Neural crest cell (in vitro differentiated cells): Measurements from ENCODE around the gene NHLH2. TPM values are rescaled to one million over a fixed set of nuclear protein-coding genes. Genes with fewer than 3 reads are reported as not detected.

Experiments
- DNase-seq: peaks from one replicate; pipeline ENCODE4 v3.0.0; 2021; ENCODE audit warnings: low read depth, mixed read lengths, low spot score
- H3K27ac Mint-ChIP-seq: one replicate; pipeline ENCODE4 v1.8.0; 2021; ENCODE audit warnings: mild to moderate bottlenecking, mixed read lengths; ENCODE audit not compliant: unreplicated experiment
- H3K27me3 Mint-ChIP-seq: 2 replicates; pipeline ENCODE4 v1.8.0; 2021; ENCODE audit warnings: low read depth, mild to moderate bottlenecking, mixed read lengths
- H3K36me3 Mint-ChIP-seq: 2 replicates; pipeline ENCODE4 v1.8.0; 2021; ENCODE audit warnings: low read depth, mild to moderate bottlenecking, mixed read lengths
- H3K4me1 Mint-ChIP-seq: 2 replicates; pipeline ENCODE4 v1.8.0; 2021; ENCODE audit warnings: mixed read lengths
- H3K4me3 Mint-ChIP-seq: one replicate; pipeline ENCODE4 v1.8.0; 2021; ENCODE audit warnings: mild to moderate bottlenecking, mixed read lengths
- H3K9me3 Mint-ChIP-seq: 2 replicates; pipeline ENCODE4 v1.8.0; 2021; ENCODE audit warnings: mixed read lengths
- total RNA-seq: library from RNA; stranded (reverse); gene quantifications from 2 replicates; pipeline ENCODE4 v1.2.1, GENCODE V29; 2021
- TF ChIP-seq, protein P1 (sequence below): fragments of 200-600 bp; sonication (generic); conservative IDR thresholded peaks from 2 replicates; pipeline ENCODE4 v1.5.0; 2021; ENCODE audit warnings: antibody characterized with exemption, mild to moderate bottlenecking

Gene NHLH2
- total RNA-seq, 1 donor from 2014 or later: 8.4 TPM

- Mint-ChIP-seq H3K4me1 (peaks cover 5% of the 10 kb centered on the region), H3K4me3 (no peak overlapping the region), H3K27ac (no peak overlapping the region), H3K36me3 (no peaks in the 10 kb centered on the region), H3K9me3 (peaks cover 2% of the 10 kb centered on the region), H3K27me3 (peaks cover 52% of the 10 kb centered on the region)
- TF ChIP-seq, protein P1, sequence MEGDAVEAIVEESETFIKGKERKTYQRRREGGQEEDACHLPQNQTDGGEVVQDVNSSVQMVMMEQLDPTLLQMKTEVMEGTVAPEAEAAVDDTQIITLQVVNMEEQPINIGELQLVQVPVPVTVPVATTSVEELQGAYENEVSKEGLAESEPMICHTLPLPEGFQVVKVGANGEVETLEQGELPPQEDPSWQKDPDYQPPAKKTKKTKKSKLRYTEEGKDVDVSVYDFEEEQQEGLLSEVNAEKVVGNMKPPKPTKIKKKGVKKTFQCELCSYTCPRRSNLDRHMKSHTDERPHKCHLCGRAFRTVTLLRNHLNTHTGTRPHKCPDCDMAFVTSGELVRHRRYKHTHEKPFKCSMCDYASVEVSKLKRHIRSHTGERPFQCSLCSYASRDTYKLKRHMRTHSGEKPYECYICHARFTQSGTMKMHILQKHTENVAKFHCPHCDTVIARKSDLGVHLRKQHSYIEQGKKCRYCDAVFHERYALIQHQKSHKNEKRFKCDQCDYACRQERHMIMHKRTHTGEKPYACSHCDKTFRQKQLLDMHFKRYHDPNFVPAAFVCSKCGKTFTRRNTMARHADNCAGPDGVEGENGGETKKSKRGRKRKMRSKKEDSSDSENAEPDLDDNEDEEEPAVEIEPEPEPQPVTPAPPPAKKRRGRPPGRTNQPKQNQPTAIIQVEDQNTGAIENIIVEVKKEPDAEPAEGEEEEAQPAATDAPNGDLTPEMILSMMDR: no peak
- DNase-seq: no peak
Observed at GRCh38 chr1:115847787-115848186, 6.9 kb upstream of the NHLH2 start.

GRCh38 chr1:115842948-115843347 is 2.0 kb upstream of the NHLH2 start:
- Mint-ChIP-seq H3K4me1 (peaks cover 8% of the 10 kb centered on the region), H3K27ac (no peak overlapping the region), H3K4me3 (no peak overlapping the region), H3K36me3 (no peaks in the 10 kb centered on the region), H3K9me3 (no peaks in the 10 kb centered on the region), H3K27me3 (peaks cover 74% of the 10 kb centered on the region)
- DNase-seq: no peak
- TF ChIP-seq, protein P1: no peak

DNA sequence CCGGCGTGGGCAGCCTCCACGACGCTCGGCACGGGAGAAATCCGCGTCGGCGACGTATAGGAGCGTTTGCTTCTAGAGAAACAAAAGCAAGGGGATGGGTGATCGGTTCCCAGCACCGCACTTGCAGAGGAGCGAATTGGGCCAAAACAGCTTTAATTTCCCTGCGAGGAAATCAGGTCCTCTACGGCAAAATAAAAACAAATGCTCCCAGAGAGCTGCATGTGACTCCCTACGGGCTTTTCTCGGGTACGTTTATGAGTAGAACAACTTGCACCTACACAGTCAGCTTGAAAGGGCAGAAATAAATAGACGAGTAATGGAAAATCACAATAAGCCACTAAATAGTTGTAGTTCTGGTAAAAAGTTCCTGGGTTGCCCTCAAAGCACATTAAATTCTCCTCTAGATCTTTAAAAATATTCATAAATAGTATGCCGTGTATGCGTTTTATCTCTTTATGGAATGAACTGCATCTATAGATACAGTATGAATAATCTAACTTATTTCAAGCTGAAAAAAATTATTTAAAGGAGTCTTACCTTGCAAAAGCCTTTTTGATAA is 1.2 kb downstream of the NHLH2 start:
- Mint-ChIP-seq H3K27me3 (peaks cover 94% of the 10 kb centered on the region), H3K4me1 (peaks cover 8% of the 10 kb centered on the region), H3K36me3 (no peaks in the 10 kb centered on the region), H3K27ac (no peak overlapping the region), H3K4me3 (peak overlapping the region; percentile 86), H3K9me3 (no peaks in the 10 kb centered on the region)
- TF ChIP-seq, protein P1: no peak
- DNase-seq: no peak

DNA sequence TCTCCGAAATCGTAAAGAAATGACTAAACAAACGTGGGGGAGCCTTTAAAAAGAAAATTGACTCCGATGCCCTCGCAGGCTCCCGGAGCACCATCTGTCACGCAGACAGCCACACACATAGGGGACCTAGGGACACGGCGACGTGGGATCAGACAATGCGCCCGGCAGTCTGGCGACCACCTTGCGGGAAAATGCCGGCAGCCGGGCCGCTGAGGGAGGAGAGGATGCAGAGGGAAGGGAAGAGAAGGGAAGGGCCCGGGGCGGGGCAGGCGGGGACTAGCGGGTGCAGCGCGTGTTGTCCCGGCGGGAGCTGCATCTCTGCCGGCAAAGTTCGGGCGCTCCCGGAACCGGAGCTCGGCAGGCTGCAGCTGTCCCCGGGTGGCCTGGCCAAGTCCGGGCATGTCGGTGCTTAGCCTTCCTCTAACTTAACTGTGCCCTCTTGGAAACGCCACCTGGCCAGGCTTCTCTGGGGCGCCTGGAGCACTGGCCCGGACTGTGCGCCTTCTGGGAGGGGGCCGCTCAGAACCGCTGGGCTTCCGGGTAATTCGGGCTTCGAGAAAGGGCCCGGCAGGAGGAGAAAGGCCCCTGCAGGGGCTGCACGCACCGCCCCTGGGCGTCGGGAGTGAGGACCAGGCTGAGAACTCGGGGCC is 1.8 kb downstream of the NHLH2 start:
- DNase-seq: peak; percentile 38
- peaks cover 93% of the 10 kb centered on the region for H3K27me3 Mint-ChIP-seq

DNA sequence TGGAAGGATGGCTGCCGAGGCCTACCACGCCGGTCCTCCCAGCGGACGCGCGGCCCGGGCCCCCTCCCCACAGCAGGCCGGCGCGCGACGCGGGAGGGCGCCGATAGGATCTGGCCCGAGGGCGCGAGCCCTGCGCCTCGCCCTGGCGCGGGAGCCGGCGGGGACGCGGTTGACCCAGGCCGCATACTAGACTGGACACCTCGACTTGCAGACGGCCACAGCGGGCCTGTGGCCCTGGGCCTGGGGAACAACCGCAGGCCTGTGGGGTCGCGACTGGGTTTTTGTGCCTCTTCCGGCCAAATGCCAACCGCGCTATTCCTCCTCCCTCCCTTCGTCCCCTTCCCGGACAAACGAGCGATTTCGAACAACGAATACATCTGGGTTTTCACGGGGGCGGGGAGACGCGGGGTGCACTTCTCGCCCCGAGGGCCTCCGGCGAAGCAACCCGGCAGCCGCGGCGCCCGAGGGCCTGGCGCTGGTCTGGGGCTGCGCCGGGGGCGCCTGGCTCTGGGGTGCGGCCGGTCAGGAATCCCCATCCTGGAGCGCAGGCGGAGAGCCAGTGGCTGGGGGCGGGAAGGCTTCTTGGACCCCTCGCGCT is 2.4 kb downstream of the NHLH2 start:
- Mint-ChIP-seq H3K4me3 (peak overlapping the region; percentile 86), H3K27ac (no peak overlapping the region), H3K36me3 (no peaks in the 10 kb centered on the region), H3K9me3 (no peaks in the 10 kb centered on the region), H3K27me3 (peaks cover 95% of the 10 kb centered on the region), H3K4me1 (peaks cover 8% of the 10 kb centered on the region)
- TF ChIP-seq, protein P1: no peak
- peak; percentile 18 for DNase-seq

More for the DNA sequence above, 1.8 kb downstream of the NHLH2 start:
- H3K4me3 Mint-ChIP-seq: peak overlapping the region; percentile 86
- TF ChIP-seq, protein P1: no peak
- H3K36me3 Mint-ChIP-seq: no peaks in the 10 kb centered on the region
- H3K4me1 Mint-ChIP-seq: peaks cover 8% of the 10 kb centered on the region
- H3K9me3 Mint-ChIP-seq: no peaks in the 10 kb centered on the region
- H3K27ac Mint-ChIP-seq: no peak overlapping the region
